Fibroblast of villous mesenchyme (primary cell): ENCODE results near the gene CLK3. TPM values are rescaled to one million over a fixed set of nuclear protein-coding genes. Genes with fewer than 3 reads are reported as not detected.
"Not testable (repeated sequence)": the region's sequence is repeated elsewhere in the genome, so short reads cannot be mapped to it uniquely, and the experiment has no call there.

Source experiments
- DNase-seq: peaks from one replicate; pipeline ENCODE4 v3.0.0-alpha.2; 2010; ENCODE audit warnings: low read depth
- H3K4me3 ChIP-seq: 2 replicates; pipeline ENCODE4 v1.5.1; 2011; ENCODE audit warnings: low read depth, mild to moderate bottlenecking, low read length
- CTCF ChIP-seq: IDR thresholded peaks from 2 replicates; pipeline ENCODE4 v1.5.1; 2012; ENCODE audit warnings: low read depth, mild to moderate bottlenecking, low read length; ENCODE audit not compliant: insufficient read depth
- total RNA-seq: library from RNA; depleted of rRNA; stranded (reverse); fragments of >200 nt; gene quantifications from 2 replicates; pipeline ENCODE4 v1.2.3, GENCODE V29; 2012

The CLK3 gene
- total RNA-seq, 1 donor, result 38.4 TPM

GRCh38 chr15:74651242-74651741 lies 35.7 kb downstream of the CLK3 start:
- no peak for DNase-seq

GRCh38 chr15:74653426-74654102 lies 37.9 kb downstream of the CLK3 start:
- no peak for TF ChIP-seq CTCF
- peak; percentile 84 for DNase-seq
- H3K4me3 ChIP-seq, result no peak overlapping the region

More at GRCh38 chr15:74651242-74651741, 35.7 kb downstream of the CLK3 start:
- no peak for TF ChIP-seq CTCF
- H3K4me3 ChIP-seq, result no peak overlapping the region

- H3K4me3 ChIP-seq, result no peak overlapping the region
- DNase-seq, result no peak
- TF ChIP-seq CTCF, result no peak
These were observed 39.8 kb downstream of the CLK3 start for GRCh38 chr15:74655424-74655823.

- no peak for DNase-seq
- TF ChIP-seq CTCF, result no peak
- no peak overlapping the region for H3K4me3 ChIP-seq
These were observed 41.4 kb downstream of the CLK3 start for GRCh38 chr15:74656935-74657535.

GRCh38 chr15:74657846-74658245 lies 42.2 kb downstream of the CLK3 start:
- DNase-seq, result no peak
- no peak for TF ChIP-seq CTCF
- no peak overlapping the region for H3K4me3 ChIP-seq

- DNase-seq, H3K4me3 ChIP-seq: not testable (repeated sequence)
These were observed 45.6 kb downstream of the CLK3 start for GRCh38 chr15:74661280-74661679.

GRCh38 chr15:74662064-74662860 lies 46.6 kb downstream of the CLK3 start:
- no peak overlapping the region for H3K4me3 ChIP-seq
- no peak for DNase-seq
- no peak for TF ChIP-seq CTCF
